ENCODE results near the gene PHKB.

PHKB gene

GRCh38 chr16:47729701-47730100, 268.6 kb downstream of the PHKB start:
- Histone ChIP-seq H3K27me3 (ENCODE audit: control insufficient read depth, low read length) (peaks cover 26% of the 10 kb centered on the region), H3K4me3 (ENCODE audit: low read length) (no peak overlapping the region), H3K79me2 (ENCODE audit: control insufficient read depth, low read length) (no peaks in the 10 kb centered on the region), H3K36me3 (ENCODE audit: control insufficient read depth, low read length) (no peaks in the 10 kb centered on the region), H3F3A (ENCODE audit: control insufficient read depth, insufficient read depth) (0 out of 2 replicates have a peak, but pooled peaks cover 2% of the 10 kb centered on the region), H3K4me1 (ENCODE audit: control insufficient read depth, low read length) (peaks cover 15% of the 10 kb centered on the region), H4K20me1 (ENCODE audit: control insufficient read depth, insufficient read depth, low read depth, low read length) (no peaks in the 10 kb centered on the region), H3K4me2 (ENCODE audit: low read length) (no peak overlapping the region), H3K9me2 (replicated peaks; ENCODE audit: control insufficient read depth, low read length) (no peaks in the 10 kb centered on the region), H3K27ac (ENCODE audit: low read depth, low read length) (no peak overlapping the region), H3K9me3 (ENCODE audit: control insufficient read depth, insufficient read depth, low read length) (no peaks in the 10 kb centered on the region)
- TF ChIP-seq EZH2phosphoT487 (IDR thresholded peaks at IDR 0.05; ENCODE audit: borderline replicate concordance, low read length) (no peak), CTCF (IDR thresholded peaks at IDR 0.05; ENCODE audit: low read depth, low read length, poor library complexity, severe bottlenecking) (no peak)

- H3K79me2 ChIP-seq (ENCODE audit: control insufficient read depth, low read length) = no peaks in the 10 kb centered on the region
- no peaks in the 10 kb centered on the region for H4K20me1 ChIP-seq (ENCODE audit: control insufficient read depth, insufficient read depth, low read depth, low read length)
- no peaks in the 10 kb centered on the region for H3K36me3 ChIP-seq (ENCODE audit: control insufficient read depth, low read length)
- 0 out of 2 replicates have a peak, but pooled peaks cover 2% of the 10 kb centered on the region for H3F3A ChIP-seq (ENCODE audit: control insufficient read depth, insufficient read depth)
- no peak overlapping the region for H3K4me2 ChIP-seq (ENCODE audit: low read length)
- H3K4me1 ChIP-seq (ENCODE audit: control insufficient read depth, low read length) = peaks cover 15% of the 10 kb centered on the region
- H3K27ac ChIP-seq (ENCODE audit: low read depth, low read length) = no peak overlapping the region
- no peaks in the 10 kb centered on the region for H3K9me2 ChIP-seq (replicated peaks; ENCODE audit: control insufficient read depth, low read length)
- H3K27me3 ChIP-seq (ENCODE audit: control insufficient read depth, low read length) = peaks cover 15% of the 10 kb centered on the region
- H3K4me3 ChIP-seq (ENCODE audit: low read length) = no peak overlapping the region
- H3K9me3 ChIP-seq (ENCODE audit: control insufficient read depth, insufficient read depth, low read length) = no peaks in the 10 kb centered on the region
- no peak for TF ChIP-seq CTCF (IDR thresholded peaks at IDR 0.05; ENCODE audit: low read depth, low read length, poor library complexity, severe bottlenecking)
- TF ChIP-seq EZH2phosphoT487 (IDR thresholded peaks at IDR 0.05; ENCODE audit: borderline replicate concordance, low read length) = no peak
Observed at GRCh38 chr16:47731252-47731651, 270.1 kb downstream of the PHKB start.

GRCh38 chr16:47732122-47732521, 271.0 kb downstream of the PHKB start:
- Histone ChIP-seq H3K36me3 (ENCODE audit: control insufficient read depth, low read length) (no peaks in the 10 kb centered on the region), H3K27ac (ENCODE audit: low read depth, low read length) (no peak overlapping the region), H3K4me3 (ENCODE audit: low read length) (no peak overlapping the region), H3K9me2 (replicated peaks; ENCODE audit: control insufficient read depth, low read length) (no peaks in the 10 kb centered on the region), H3K9me3 (ENCODE audit: control insufficient read depth, insufficient read depth, low read length) (no peaks in the 10 kb centered on the region), H3K79me2 (ENCODE audit: control insufficient read depth, low read length) (no peaks in the 10 kb centered on the region), H4K20me1 (ENCODE audit: control insufficient read depth, insufficient read depth, low read depth, low read length) (no peaks in the 10 kb centered on the region), H3K4me1 (ENCODE audit: control insufficient read depth, low read length) (peaks cover 15% of the 10 kb centered on the region), H3K4me2 (ENCODE audit: low read length) (no peak overlapping the region), H3F3A (ENCODE audit: control insufficient read depth, insufficient read depth) (0 out of 2 replicates have a peak, but pooled peaks cover 2% of the 10 kb centered on the region), H3K27me3 (ENCODE audit: control insufficient read depth, low read length) (peaks cover 15% of the 10 kb centered on the region)
- TF ChIP-seq EZH2phosphoT487 (IDR thresholded peaks at IDR 0.05; ENCODE audit: borderline replicate concordance, low read length) = no peak
- no peak for TF ChIP-seq CTCF (IDR thresholded peaks at IDR 0.05; ENCODE audit: low read depth, low read length, poor library complexity, severe bottlenecking)

Measured in DOHH2 (cell line).